GM21423 (cell line): ENCODE measurements around the gene AOC3.
"Not testable (repeated sequence)": the region's sequence is repeated elsewhere in the genome, so short reads cannot be mapped to it uniquely, and the experiment has no call there.

Experiments used
- ATAC-seq: cut with Tn5 transposase; IDR thresholded peaks from one replicate; pipeline ENCODE4 v1.9.1; 2021; ENCODE audit warnings: mild to moderate bottlenecking, moderate library complexity; ENCODE audit not compliant: unreplicated experiment

AOC3 gene

GRCh38 chr17:42889809-42890208 lies 38.8 kb downstream of the AOC3 start:
- ATAC-seq = no peak

GRCh38 chr17:42891539-42892152 lies 40.6 kb downstream of the AOC3 start:
- ATAC-seq = no peak

- no peak for ATAC-seq
These were observed 42.4 kb downstream of the AOC3 start for GRCh38 chr17:42893359-42893758.

DNA sequence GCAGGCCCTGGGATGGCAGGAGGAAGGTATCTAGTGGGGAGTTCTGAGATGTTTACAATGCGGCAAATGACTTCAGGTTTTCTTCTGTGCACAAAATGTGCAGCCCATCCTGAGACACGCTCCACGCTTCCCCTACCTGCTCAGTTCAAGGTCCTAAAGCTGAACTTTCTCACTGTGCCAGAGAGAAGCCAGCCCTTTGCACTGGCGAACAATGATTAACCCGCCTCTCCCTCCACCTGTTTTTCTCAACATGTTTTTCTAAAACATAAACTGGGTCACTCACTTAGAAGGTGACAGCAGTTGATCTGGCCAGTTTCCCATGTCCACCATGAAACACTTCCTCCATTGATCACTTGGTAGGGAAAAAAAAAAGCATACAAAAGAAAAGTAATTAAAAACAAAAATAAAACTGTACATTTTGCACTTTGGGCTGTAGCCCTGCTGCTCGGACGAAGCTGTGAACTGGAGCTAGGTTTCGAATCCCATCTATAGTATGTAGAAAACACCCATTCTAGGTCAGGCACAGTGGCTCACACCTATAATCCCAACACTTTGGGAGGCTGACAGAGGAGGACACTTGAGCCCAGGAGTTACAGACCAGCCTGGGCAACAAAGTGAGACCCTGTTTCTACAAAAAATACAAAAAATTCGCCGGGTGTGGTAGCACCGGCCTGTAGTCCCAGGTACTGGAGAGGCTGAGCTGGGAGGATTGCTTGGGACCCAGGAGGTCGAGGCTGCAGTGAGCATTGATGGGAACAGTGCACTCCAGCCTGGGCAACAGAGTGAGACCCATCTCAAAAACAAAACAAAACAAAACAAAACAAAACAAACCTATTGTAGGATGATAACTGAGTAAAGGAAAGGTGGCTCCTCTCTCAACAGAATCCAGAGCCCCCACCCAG lies 43.5 kb downstream of the AOC3 start:
- ATAC-seq = no peak

- ATAC-seq = no peak
These were observed 44.2 kb downstream of the AOC3 start for GRCh38 chr17:42895185-42895555.

GRCh38 chr17:42898147-42898811 lies 47.3 kb downstream of the AOC3 start:
- ATAC-seq = no peak

GRCh38 chr17:42899981-42900380 lies 49.0 kb downstream of the AOC3 start:
- not testable (repeated sequence) for ATAC-seq

DNA sequence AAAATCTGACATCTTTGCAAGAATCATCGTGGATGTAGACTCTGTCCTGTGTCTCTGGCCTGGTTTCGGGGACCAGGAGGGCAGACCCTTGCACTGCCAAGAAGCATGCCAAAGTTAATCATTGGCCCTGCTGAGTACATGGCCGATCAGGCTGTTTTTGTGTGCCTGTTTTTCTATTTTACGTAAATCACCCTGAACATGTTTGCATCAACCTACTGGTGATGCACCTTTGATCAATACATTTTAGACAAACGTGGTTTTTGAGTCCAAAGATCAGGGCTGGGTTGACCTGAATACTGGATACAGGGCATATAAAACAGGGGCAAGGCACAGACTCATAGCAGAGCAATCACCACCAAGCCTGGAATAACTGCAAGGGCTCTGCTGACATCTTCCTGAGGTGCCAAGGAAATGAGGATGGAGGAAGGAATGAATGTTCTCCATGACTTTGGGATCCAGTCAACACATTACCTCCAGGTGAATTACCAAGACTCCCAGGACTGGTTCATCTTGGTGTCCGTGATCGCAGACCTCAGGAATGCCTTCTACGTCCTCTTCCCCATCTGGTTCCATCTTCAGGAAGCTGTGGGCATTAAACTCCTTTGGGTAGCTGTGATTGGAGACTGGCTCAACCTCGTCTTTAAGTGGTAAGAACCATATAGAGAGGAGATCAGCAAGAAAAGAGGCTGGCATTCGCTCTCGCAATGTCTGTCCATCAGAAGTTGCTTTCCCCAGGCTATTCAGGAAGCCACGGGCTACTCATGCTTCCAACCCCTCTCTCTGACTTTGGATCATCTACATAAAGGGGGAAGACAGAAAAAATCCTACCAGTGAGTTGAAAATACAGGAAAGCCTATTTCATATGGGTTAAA lies 49.7 kb downstream of the AOC3 start, which contains the start of gene G6PC1:
Gene G6PC1 (plus strand): TSS at position 340 of the 872 bp plus-strand sequence. CDS start 78 bp downstream, at position 418.
- ATAC-seq = no peak

DNA sequence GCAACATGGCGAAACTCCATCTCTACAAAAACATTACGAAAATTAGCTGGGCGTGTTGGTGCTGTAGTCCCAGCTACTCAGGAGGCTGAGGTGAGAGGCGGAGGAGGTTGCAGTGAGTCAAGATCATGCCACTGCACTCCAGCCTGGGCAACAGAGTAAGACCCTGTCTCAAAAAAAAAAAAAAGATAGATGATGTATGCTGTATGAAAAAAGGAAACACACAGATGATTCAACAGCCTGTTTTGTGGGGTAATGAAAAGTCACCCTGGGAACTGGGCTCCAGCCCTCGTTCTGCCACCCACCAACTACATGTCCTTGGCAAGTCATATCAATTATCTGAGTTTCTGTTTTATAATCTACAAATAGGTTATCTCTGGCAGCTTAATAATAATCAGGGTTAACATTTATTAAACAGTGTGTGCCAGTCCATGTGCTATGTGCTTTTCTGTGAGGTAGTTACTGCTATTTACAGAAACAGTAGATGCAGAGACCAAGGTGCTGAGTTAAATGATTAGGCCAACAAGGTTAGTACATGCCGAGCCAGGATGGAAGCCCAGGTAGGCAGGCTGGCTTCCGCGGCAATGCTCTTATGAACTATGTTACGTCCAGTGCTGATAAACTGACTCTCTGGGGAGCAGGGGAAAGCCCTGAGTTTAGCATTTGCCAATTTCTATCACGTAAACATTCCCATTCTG lies 50.7 kb downstream of the AOC3 start:
- no peak for ATAC-seq

DNA sequence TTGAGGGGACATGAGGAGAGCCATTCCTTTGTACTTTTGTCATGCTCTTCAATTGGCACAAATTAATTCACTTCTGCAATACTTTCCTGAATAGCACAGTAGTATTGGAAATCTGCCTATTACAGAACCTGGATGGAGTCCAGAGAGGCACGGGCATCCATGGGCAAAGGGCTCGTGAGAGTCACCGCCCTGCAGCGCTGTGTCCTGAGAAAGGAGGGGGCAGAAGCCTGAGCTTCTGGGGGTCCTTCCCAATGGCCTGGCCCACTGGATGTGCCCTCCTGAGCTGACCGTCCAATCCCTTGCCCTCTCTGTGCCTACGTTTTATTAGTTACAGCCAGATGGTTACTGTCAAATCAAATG lies 53.1 kb downstream of the AOC3 start:
- ATAC-seq = no peak

- ATAC-seq = no peak
These were observed 55.9 kb downstream of the AOC3 start for GRCh38 chr17:42906772-42907446.
